Measurements from ENCODE around the gene BNIPL.

BNIPL gene

GRCh38 chr1:151059109-151060006, 23.0 kb downstream of the BNIPL start, which contains the start of gene CDC42SE1:
CDC42SE1 (minus strand) TSS chr1:151059622; CDS start chr1:151055730, 3,892 bp downstream.
- DNase-seq = peak; percentile 78

DNA sequence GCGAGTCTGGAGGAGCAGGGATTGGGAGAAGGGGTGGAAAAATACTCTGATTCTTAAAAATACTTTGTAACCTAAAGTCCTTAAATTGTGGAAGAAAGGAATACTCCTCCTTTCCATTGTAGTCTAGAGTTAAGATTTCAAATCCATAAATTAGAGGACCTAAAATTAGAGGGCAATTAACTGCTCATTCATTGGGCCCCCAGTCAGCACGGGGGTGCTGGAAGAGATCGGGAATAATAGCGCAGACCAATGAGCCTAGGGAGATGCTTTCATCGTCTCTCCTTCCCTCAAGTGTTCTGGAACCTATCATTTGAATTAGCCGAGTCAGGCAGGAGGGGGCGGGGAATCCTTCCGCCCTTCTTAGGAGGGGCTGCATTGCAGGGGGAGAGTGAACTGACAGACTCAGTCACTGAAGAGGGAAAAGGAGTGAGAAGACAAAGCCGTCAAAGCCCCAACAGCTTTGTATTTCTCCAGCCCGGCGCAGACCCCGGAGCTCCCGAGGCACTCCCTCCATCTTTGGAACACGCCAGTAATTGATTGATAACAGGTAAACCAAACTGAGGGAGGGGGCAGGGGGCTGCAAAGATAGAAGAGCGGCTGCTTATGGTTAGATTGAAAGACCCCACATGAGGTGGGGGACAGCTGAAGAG, 23.7 kb downstream of the BNIPL start, which contains the start of gene MLLT11:
TSS of gene MLLT11 (plus strand) at position 391 of the 650 bp plus-strand sequence. CDS start 6,828 bp downstream, outside the sequence.
- DNase-seq = peak; percentile 82

- DNase-seq = peak; percentile 20
Measured at GRCh38 chr1:151060657-151061421, 24.5 kb downstream of the BNIPL start.

DNA sequence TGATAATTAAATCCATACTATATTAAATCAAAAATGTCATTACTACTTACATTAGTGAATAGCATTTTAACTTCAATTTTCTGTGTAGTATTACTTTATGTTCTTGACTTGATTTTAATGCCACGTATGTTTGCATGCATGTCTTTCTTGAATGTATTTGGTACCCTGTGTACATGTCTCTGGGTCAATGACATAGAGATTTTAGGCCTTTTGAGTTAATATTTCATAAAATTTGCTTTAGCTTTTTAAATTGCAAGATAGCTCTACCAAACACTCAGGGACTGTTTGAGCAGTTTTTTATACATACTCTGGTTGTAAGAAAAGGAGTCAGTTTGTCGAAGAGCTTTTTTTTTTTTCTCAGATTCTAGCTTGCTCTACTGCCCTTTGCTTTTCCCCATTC, 25.3 kb downstream of the BNIPL start:
- no peak for DNase-seq

DNA sequence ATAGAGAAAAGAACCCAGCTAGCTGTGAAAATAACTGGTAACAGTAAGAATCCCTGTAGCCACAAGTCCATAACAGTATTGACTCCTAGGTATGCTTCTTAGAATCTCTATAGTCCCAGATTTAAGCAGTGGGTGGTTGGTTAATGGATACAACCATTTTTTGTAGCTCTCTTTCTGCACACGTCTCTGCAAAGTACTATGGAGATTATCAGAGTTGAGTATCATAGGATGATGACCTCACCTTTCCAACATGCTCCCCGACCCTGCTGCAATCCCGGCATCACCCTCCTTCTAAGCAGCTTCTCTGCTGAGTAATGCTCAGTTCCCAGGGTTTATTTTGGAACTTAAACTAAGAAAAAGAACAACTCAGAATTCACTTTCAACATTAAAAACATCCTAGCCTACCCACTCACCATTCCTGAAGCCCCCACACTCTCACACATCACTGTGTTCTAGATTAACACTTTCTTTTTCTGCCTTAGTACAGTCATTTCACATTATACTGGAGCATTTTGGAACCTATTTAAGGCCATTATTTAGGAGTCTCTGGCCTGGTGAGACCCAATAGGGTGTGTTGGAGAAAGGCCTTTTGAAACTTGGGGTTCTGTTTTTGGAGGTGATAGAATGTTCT, 26.5 kb downstream of the BNIPL start:
- peak; percentile 79 for DNase-seq

- DNase-seq = no peak
Measured at GRCh38 chr1:151065089-151065645, 28.8 kb downstream of the BNIPL start.

DNA sequence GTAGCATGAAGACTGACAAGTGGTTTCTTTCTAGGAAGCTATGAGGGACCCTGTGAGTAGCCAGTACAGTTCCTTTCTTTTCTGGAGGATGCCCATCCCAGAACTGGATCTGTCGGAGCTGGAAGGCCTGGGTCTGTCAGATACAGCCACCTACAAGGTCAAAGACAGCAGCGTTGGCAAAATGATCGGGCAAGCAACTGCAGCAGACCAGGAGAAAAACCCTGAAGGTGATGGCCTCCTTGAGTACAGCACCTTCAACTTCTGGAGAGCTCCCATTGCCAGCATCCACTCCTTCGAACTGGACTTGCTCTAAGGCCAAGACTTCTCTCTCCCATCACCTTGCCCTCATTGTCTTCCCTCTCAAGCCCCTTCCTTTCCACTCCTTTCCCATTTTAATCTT, 30.8 kb downstream of the BNIPL start:
- no peak for DNase-seq

DNA sequence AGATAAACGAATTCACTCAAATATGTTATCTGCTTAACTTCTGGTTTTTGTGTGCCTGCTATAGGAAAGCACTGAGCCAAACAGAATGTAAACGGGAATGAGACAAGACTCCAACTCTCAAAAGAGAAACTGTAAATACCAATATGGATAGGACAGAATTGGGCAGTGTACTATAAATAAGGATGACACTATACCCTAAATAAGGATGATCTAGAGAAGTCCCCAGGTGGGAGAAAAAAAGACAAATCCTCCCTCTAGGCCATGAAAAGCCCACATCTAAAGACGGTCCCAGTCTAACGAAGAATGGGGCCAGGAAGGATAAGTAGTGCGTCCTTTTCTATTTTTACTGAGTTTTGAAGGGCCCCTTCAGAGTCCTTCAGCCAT, 32.7 kb downstream of the BNIPL start:
- DNase-seq = no peak

DNA sequence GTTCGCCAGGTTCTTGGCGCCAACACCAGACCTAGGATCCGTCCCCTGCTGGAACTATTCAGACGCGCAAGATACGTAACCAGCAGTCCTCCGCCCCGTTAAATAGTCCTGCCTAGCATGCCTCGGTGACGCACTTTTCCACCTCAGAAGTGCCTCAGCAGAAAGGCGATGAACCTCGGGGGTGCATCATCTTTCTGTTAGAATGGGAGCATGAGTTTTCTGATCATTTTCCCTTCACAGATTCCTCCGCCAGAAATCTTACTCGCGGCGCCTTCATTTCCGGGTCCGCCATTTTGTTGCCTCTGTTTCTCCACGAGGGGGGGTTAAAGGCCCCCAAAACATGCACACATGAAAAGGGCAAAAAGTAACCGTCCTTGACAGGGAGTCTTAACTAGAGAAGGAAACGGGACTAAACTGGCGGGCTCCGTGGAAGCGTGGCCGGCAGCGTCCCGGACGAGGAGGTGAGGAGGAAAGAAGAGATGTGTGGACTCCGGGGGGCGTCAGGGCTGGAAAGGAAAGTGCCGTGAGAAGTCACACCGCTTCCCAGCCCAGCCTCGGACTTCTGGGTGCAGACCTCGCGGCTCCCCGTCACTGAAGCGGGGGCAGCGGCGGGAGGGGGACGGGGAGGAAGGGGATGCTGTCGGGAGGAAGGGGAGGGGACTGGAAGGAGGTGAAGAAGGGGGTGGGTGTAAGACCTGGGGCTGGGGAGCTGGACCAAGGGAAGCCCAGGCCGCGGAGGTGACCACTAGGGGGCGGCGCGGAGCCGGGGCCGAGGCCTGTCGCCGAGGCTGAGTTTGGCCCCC, 34.3 kb downstream of the BNIPL start, which contains the start of gene GABPB2:
TSS of gene GABPB2 (plus strand) at position 288 of the 803 bp plus-strand sequence. CDS start 17,429 bp downstream, outside the sequence.
- peak; percentile 96 for DNase-seq

GRCh38 chr1:151072224-151072623, 35.8 kb downstream of the BNIPL start:
- DNase-seq = no peak

- DNase-seq = no peak
Measured at GRCh38 chr1:151085953-151086559, 49.7 kb downstream of the BNIPL start.
